GM18517 (cell line): ENCODE data around the gene STRBP.

Experiments used
- ATAC-seq: cut with Tn5 transposase; IDR thresholded peaks from one replicate; pipeline ENCODE4 v1.9.1; 2021; ENCODE audit warnings: mild to moderate bottlenecking, moderate library complexity; ENCODE audit not compliant: unreplicated experiment

The STRBP gene

GRCh38 chr9:123105490-123105889 lies 162.9 kb downstream of the STRBP start:
- ATAC-seq: no peak

DNA sequence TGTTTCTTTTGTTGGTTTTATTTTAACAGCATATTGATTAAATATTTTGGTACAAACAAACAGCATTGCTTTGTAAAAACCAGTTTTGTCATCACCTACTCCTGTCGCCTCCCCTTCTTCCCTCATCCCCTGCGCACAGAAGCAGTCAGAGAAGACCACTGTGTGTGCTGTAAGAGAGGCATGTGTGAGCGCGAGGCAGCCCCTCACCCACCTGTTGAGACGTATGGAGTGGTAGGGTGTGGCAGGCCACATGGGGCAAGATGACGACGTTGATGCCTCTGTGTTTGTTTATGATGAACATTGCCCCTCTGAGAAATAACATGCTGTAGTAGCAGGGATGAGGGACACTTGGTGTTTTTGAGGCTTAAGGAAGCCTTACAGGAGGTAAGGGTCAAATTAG lies 163.6 kb downstream of the STRBP start:
- no peak for ATAC-seq

- ATAC-seq: no peak
Measured at GRCh38 chr9:123102375-123103113, 165.8 kb downstream of the STRBP start.

GRCh38 chr9:123099548-123099947 lies 168.8 kb downstream of the STRBP start:
- ATAC-seq: no peak

- no peak for ATAC-seq
Measured at GRCh38 chr9:123099042-123099441, 169.3 kb downstream of the STRBP start.

- ATAC-seq: no peak
Measured at GRCh38 chr9:123098096-123098459, 170.3 kb downstream of the STRBP start.

- no peak for ATAC-seq
Measured at GRCh38 chr9:123097430-123098095, 170.8 kb downstream of the STRBP start.

- no peak for ATAC-seq
Measured at GRCh38 chr9:123096987-123097386, 171.4 kb downstream of the STRBP start.

DNA sequence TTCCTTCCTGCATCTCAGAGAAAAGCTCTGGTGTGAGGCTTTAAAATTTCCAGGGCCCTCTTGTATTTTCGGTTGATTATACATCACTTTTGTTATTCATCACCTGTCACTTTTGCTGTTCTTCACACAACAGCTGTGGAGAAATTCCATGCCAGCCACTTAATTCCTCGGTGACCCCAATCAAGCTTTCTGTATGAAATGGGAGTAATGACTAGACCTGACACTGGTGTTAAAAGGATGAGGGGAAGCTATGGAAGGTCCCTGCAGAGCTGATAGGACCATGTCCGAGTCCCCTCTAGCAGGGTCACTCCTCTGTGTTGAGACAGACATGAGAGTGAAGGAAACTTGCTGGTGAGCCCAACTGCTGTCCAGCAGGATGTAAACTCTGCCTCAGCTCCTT lies 175.2 kb downstream of the STRBP start:
- no peak for ATAC-seq

DNA sequence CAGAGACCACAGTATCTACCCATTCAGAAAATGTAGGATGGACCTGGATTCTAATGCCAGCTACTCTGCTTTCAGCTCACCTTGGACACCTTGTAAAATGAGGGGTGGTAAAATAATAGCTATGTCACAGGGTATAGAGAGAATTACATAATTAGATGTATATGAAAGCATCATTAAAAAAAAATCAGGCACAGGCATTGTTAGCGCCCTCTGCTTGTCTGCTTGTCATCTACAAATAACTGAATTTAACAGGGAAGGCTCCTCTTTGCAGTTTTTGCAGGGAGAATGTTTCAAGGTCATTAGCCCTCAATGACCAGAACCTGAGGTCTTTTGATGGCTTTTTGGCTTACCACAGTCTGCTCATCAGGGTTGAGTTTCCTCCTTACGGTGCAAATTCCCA lies 176.9 kb downstream of the STRBP start:
- ATAC-seq: no peak

GRCh38 chr9:123090956-123091355 lies 177.4 kb downstream of the STRBP start:
- no peak for ATAC-seq

DNA sequence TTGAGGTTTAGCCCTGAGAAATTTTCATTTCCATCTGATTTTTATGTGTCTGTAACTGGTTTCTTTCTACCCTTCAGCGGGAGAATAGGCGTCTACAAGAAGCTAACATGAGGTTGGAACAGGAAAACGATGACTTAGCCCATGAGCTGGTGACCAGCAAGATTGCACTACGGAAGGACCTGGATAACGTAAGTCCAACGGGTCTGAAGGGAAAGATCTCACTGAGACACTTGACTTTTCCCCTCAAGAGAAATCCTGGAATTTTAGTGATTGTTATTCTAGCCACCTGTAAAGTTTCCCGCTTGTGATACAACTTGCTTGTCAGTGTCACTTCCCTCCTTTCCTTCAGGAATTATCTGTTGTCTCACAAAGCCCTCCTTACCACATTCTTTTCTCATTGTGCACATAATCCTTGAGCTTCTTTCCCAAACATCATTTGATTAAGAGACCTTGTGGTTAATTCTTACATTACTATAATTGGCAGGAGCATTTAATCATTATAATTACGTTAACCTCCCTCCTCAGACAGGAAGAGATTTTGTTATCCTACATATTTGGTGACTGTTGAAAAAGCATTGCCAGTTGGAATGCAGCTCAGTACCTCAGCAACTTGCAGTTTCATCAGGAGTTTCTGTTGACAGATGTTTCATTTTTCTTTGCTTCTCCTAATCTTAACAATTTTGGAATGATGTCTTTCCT lies 178.0 kb downstream of the STRBP start:
- no peak for ATAC-seq

DNA sequence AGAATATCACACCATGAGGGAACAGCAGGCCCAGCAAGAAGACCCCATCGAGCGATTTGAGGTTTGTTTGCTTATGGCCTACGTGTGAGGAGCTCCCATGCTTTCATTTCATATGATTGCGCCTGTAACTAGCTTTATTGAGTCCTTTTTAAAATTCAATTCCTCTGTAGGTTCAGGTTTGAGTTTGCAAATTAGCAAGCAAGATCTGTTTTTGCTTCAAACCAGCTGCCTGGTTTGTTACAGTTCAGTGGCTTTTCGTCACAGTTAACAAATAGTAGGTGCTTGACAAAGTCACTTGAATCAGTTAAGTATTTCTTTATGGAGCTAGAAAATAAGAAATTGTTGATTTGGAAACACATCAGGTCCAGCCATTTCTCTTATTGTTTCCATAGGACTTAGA lies 178.6 kb downstream of the STRBP start:
- ATAC-seq: no peak

DNA sequence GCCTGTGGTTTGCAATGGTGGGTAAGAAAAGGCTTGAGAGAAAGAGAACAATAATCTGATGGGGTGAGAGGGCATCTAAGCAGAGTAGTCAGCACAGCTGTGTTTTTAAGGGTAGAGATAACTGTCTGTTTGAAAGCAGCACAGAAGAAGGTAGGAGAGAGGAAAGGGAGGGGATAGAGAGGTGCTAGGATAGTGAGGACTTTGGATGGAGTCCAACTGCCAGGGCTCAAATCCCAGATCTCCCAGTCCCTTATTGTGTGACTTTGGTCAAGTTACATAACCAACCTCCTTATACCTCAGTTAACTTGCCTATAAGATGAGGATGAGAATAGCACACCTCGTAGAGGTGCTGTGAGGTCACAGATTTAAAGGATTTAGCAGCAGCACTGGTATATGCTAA lies 179.3 kb downstream of the STRBP start:
- ATAC-seq: no peak

GRCh38 chr9:123087359-123087888 lies 181.0 kb downstream of the STRBP start:
- no peak for ATAC-seq

- no peak for ATAC-seq
Measured at GRCh38 chr9:123085916-123086315, 182.5 kb downstream of the STRBP start.

DNA sequence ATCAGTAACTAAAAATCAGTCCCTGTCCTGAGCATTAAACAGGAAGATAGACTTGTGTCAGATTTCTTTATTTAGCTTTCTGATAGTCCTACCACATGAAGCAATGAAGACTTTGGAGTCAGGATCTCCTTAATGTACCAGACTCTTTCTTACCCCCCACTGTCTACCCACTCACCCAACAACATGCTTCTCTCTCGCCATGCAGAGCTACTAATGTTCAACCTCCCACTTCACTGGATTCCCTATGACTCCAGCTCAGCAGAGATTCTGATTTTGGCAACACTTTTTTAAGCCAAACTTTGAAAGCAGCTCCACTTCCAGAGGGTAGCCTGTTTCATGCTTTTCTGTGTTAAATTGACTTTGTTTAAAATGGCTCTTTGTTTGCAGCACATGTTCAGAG lies 184.1 kb downstream of the STRBP start:
- no peak for ATAC-seq

DNA sequence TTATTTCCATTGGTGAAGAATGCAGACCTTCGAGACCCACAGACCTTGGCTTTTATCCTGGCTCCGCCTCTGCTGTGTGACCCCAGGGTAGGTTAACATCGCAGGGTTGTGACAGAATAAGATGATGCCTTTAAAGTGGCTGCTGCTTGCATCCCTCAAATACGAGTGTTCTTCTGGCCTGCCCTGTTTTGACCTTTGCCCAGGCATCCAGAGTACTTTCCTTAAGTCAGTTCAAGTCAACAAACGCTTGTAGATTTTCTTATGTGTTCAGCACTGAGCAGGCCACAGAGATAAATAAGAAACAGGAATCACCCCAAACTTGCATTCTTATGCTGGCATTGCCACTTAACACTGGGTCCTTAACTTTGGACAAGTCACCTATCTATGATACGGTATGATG lies 184.7 kb downstream of the STRBP start:
- no peak for ATAC-seq

DNA sequence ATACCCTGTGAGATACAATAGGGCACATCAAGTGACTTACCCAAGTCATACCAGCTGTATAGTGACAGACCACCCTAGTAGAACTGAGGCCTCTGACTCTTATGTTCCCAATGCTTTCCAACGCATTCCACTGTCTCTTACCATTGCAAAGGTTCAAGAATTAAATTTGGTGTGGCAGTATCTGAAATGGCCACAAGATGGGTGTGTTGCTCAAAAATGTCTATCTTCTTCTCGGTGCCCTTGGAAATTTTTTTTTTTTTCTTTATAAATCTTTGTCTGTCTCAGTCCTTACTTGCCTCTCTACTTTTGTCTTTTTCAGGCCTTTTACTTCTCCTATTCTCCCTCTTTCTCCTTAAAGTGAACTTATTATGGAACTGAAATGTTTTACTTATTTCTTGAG lies 186.6 kb downstream of the STRBP start:
- no peak for ATAC-seq

- ATAC-seq: no peak
Measured at GRCh38 chr9:123080444-123080843, 187.9 kb downstream of the STRBP start.

DNA sequence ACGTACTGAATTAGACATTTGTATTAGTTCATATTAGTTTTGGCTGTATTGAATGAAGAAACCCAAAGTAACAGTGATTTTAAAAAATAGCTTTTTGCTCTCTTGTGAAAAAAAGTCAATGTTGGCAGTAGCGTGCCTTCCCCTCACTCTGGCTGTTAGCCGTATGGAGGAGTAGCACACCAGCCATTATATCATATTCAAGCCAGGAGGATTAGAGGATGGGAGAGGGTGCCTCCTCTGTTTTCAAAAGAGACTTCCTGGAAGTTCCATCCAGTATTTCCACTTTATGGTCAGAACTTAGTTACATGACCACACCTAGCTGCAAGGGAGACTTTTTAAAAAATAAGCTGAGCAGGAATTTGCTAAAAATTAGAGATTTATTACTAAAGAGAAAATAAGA lies 193.8 kb downstream of the STRBP start:
- ATAC-seq: no peak

DNA sequence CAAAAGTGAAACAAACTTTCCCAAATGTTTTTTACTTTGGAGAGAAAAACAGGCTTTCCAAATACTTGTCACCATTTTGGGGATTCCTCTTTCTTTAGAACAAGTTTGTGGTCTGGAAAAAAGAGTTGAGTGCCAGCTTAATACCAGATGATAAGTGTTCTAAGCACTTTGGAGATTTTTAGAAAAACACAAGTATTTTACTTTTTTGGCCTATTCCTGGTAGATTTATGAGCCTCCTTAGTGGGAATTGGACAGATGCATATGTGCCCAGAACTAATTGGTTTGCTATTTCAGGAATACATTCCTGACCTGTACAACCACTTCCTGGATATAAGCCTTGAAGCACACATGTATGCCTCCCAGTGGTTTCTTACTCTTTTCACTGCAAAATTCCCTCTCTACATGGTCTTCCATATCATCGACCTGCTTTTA lies 194.4 kb downstream of the STRBP start:
- ATAC-seq: no peak
